Measurements from ENCODE around the gene GNB1L.
"Not testable (repeated sequence)": the region's sequence is repeated elsewhere in the genome, so short reads cannot be mapped to it uniquely, and the experiment has no call there.

The GNB1L gene

GRCh38 chr22:19888131-19888746, 33.6 kb upstream of the GNB1L start:
- DNase-seq: no peak

DNA sequence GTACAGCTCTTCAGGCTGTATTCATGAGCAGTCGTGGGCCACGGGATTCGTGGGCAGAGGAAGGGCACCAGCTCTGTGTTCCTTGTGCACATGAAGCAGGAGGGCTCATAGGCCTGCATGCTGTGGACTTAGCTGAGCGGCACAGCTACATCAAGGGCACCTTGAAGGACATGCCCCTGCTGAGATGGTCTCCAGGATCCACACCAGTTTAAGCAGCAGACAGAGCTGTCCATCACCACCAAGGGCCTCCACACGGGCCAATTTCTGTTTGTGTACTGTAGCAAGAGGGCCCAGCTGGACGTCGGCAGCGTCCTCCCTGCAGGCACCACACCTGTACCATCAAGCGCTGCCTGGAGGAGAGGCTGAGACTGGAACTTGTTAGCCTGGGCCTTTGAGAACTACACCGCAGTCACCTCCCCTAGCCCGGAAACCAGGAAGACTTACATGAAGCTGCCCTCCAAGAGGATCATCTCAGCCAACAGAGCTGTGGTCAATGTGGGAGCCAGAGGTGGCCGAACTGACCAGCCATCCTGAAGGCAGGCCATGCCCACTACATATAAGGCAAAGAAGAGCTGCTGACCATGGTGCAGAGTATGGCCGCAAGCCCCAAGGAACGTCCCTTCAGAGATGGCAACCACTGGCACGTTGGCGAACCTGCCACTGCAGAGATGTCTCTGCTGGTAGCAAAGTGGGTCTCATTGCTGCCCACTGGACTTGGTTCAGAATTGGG, 32.7 kb upstream of the GNB1L start:
- no peak for DNase-seq

DNA sequence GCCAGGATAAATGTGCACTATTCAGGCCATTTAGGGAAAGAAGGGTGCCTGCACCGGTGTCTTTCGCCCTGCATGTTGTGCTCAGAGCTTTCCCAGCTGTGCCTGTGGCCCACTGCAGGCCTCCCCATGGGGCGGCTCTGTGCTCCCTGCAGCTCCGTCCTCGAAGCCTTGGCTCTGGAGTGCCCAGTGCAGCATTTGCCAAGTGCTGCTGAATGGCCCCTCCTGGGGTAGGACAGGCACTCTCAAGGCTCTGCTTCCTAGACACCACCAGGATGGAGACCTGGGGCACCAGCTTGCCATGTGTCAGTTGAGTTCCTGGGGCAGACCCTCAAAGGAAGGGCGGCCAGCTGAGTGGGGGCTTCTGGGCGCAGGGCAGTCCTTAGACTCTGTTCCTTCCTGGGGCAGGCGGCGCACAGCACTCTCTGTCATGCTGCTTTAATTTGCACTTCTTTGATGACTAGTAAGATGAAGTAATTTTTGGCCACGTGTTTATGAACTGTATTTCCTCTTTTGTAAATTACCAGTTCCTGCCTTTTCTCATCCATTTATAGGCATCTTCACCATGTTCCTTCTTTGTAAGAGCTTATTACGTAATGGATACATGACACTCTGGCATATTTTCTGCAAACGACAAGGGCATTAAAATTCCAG, 32.1 kb upstream of the GNB1L start:
- no peak for DNase-seq

DNA sequence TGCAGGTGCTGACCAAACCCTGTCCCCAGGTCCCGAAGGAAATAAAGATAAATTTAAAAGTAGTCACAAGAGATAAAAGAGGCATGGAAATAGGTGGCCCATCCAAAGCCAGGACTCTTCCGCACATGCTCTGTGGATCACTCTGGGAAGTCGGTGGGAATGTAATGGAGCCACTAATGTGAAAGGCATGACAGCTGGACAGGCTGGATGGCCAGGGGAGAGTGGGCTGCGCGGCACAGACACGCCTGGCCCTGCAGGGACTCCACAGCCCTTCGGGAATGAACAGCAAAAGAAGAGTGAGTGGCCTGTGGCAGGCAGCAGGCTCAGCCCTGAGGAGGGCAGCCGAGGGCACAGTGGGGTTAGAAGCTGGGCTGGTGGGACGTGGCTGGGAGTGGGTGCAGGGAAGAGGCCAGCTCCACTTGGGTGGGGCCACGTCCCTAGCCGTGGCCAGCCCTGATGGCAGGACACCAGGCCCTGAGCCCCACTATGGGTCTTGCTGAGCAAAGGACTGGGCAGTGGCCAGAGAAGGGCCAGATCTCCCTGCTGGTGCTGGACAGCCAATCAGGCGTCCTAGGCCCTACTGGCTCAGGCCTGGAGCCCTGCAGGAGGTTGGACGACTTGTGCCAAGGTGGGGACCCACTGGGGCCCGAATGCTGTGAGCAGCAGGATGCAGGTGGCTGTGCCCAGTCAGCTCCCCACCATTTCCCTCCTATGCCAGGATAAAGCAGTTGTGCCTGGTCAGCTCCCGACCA, 31.3 kb upstream of the GNB1L start:
- no peak for DNase-seq

- no peak for DNase-seq
These were observed 30.5 kb upstream of the GNB1L start for GRCh38 chr22:19884954-19885751.

- DNase-seq: no peak
These were observed 29.7 kb upstream of the GNB1L start for GRCh38 chr22:19884161-19884953.

- DNase-seq: not testable (repeated sequence)
These were observed 28.8 kb upstream of the GNB1L start for GRCh38 chr22:19883446-19883845.

DNA sequence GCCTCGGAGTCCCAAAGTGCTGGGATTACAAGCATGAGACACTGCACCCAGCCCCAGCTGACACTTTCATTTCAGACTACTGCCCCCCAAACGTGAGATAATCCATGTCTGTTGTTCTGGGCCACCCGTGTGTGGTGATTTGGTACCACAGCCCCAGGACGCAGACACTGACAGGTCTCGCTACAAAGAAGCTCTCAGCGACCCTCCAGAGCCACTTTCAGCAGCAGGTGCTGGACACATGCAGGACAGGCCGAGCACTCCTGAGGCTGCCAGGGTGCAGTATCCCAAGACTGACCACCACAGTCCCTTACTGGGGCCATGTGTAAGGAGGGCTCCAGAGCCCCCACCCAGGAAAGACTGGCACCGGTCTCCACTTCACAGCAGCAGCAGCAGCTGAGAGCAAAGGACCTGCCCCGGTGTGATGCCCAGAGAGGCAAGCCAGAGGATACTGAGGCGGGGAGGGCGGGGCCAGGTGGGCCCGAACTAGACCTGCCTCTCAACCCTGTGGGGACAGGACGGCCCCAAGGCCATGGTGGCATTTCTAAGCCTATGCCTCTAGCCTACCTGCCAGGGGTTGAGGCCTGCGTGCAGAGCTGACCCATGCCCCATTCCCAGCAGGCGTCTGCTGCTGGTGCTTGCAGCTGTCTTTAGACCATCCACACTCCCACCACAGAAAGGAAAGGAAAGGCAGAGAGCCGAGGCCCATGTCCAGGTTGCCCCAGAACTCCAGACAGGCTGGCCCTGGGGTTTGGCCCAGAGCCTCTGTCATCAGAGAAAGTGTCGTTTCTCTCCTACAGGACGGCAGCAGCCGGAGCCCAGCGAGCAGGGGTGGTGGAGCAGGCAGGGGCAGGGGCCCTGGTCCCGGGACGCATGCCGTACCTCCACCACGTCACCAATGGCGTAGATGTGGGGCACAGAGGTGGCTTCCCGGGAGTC, 28.0 kb upstream of the GNB1L start:
- DNase-seq: no peak

- DNase-seq: no peak
These were observed 26.3 kb upstream of the GNB1L start for GRCh38 chr22:19880786-19881569.

- no peak for DNase-seq
These were observed 25.5 kb upstream of the GNB1L start for GRCh38 chr22:19879992-19880785.

DNA sequence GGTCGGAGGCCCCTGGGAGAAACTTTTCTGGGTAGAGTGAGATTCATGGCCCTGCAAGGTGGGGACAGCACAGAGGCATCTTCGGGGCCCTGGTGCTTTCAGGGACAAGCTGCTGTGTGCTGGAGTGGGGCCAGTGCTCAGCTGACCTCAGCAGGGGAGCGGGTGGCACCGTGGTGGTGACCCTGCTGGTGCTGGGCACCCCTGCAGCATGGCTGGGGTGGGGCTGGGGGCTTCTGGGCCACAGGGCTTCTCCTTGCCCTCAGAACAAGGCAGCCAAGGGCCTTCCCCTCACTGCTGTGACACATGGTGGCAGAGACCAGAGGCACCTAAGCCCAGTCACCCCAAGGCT, 24.9 kb upstream of the GNB1L start:
- no peak for DNase-seq

DNA sequence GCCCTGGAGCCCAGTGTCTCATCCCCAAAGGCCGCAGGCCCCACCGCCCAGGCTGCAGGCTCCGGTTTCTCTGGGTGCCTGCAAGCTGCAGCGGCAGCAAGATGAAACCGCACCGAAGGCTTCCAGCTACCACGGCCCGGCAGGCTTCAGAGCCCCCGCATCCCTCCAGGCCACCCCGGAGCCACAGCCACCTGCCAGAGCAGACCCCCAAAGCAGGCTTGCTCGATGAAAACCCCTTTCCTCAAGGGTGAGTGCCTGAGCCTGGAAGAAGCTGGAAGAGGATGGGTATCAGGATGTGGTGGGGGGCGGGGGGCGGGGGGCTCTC, 24.5 kb upstream of the GNB1L start:
- no peak for DNase-seq

DNA sequence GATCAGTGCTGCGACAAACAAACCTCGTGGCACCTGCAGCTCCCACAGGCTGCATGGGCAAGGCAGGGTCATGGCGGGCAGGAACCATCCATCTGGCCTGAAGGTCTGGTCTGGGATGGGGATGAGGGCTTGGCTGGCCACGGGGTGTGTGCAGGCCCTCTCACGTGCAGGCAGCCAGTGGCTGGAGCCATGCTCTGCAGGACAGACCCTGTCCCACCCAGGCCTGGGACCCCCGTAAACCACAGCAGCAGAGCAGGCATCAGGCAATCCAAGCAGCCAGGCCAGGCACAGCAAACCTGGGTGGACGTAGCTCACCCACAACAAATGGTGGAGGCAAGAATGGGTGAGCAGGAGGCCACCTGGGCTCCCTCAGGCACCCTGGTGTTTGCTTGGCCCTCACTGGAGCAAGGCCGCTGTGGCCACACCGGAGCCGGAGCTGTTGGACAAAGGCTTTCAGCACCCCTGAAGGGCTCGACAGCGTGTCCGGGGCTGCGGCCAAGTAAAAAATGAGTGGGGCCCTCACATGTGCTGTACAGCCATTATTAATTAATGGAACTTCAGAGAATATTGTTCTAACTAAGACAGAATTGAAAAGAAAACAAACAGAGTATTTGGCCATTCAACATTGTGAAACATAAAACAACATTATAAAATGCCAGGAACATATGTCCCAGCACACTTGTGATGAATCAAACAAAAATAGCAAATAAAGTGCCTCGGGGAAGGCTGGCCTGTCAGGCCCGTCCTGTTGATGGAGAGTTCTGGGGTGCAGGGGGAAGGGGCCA, 24.0 kb upstream of the GNB1L start:
- no peak for DNase-seq

GRCh38 chr22:19877626-19878339, 23.1 kb upstream of the GNB1L start:
- no peak for DNase-seq

GRCh38 chr22:19876941-19877625, 22.4 kb upstream of the GNB1L start:
- DNase-seq: no peak

- no peak for DNase-seq
These were observed 21.8 kb upstream of the GNB1L start for GRCh38 chr22:19876314-19876940.

All from NCI-H526 treated with DMSO at 0.1 percent for 48 hours (cell line).